ENCODE results near the gene SRPK2.

- TF ChIP-seq CTCF (conservative IDR thresholded peaks at IDR 0.05; ENCODE audit: low read depth, low read length) (no peak), EZH2 (IDR thresholded peaks at IDR 0.05; ENCODE audit: low read length, unreplicated experiment) (no peak)
Observed at GRCh38 chr7:105229641-105230040, 159.1 kb downstream of the SRPK2 start.

Measured in PC-3 (cell line).